H9 (cell line): Measurements from ENCODE around the gene CAMTA2. TPM values are rescaled to one million over a fixed set of nuclear protein-coding genes. Genes with fewer than 3 reads are reported as not detected.
A peak's percentile ranks its signal among the peaks of the same experiment; 100 is the strongest.

Experiments
- DNase-seq: peaks from one replicate; pipeline ENCODE4 v3.0.0-alpha.2; 2017
- H2AFZ ChIP-seq: one replicate; pipeline ENCODE4 v1.6.1; 2013; ENCODE audit warnings: mild to moderate bottlenecking, low read length, control low read depth, moderate library complexity
- H2AK5ac ChIP-seq: 2 replicates; pipeline ENCODE4 v1.6.1; 2013; ENCODE audit warnings: low read length, control low read depth, mixed read lengths; ENCODE audit not compliant: insufficient read length
- H2BK120ac ChIP-seq: one replicate; pipeline ENCODE4 v1.6.1; 2013; ENCODE audit warnings: low read depth, mild to moderate bottlenecking, low read length, control low read depth, inconsistent platforms; ENCODE audit not compliant: poor library complexity, severe bottlenecking
- H2BK12ac ChIP-seq: 2 replicates; pipeline ENCODE4 v1.6.1; 2013; ENCODE audit warnings: low read length, control low read depth, mixed read lengths, low read depth; ENCODE audit not compliant: insufficient read length
- H2BK15ac ChIP-seq: 2 replicates; pipeline ENCODE4 v1.6.1; 2013; ENCODE audit warnings: low read depth, low read length, control low read depth
- H2BK20ac ChIP-seq: one replicate; pipeline ENCODE4 v1.6.1; 2013; ENCODE audit warnings: low read depth, mild to moderate bottlenecking, low read length, control low read depth, inconsistent platforms; ENCODE audit not compliant: poor library complexity, severe bottlenecking
- H2BK5ac ChIP-seq: 2 replicates; pipeline ENCODE4 v1.6.1; 2013; ENCODE audit warnings: low read length, control low read depth, mixed read lengths; ENCODE audit not compliant: insufficient read length
- H3K14ac ChIP-seq: 2 replicates; pipeline ENCODE4 v1.6.1; 2013; ENCODE audit warnings: low read length, control low read depth; ENCODE audit not compliant: insufficient read depth
- H3K18ac ChIP-seq: 2 replicates; pipeline ENCODE4 v1.6.1; 2013; ENCODE audit warnings: low read depth, mild to moderate bottlenecking, mixed read lengths, low read length, control low read depth; ENCODE audit not compliant: insufficient read length
- H3K23ac ChIP-seq: 2 replicates; pipeline ENCODE4 v1.6.1; 2013; ENCODE audit warnings: low read length, control low read depth, mixed read lengths, low read depth; ENCODE audit not compliant: insufficient read length
- H3K23me2 ChIP-seq: 2 replicates; pipeline ENCODE4 v1.6.1; 2013; ENCODE audit warnings: low read depth, mild to moderate bottlenecking, mixed read lengths, low read length, control low read depth; ENCODE audit not compliant: insufficient read length, poor library complexity, severe bottlenecking
- H3K27ac ChIP-seq: 2 replicates; pipeline ENCODE4 v1.5.1; 2013; ENCODE audit warnings: low read length, control low read depth, mixed read lengths, low read depth; ENCODE audit not compliant: insufficient read length
- H3K27me3 ChIP-seq: 2 replicates; pipeline ENCODE4 v1.6.1; 2013; ENCODE audit warnings: low read length, control low read depth, inconsistent platforms; ENCODE audit not compliant: insufficient read depth
- H3K4ac ChIP-seq: 2 replicates; pipeline ENCODE4 v1.6.1; 2013; ENCODE audit warnings: low read depth, mild to moderate bottlenecking, control low read depth, inconsistent platforms, low read length, moderate library complexity
- H3K4me1 ChIP-seq: 2 replicates; pipeline ENCODE4 v1.6.1; 2013; ENCODE audit warnings: low read length, control low read depth, inconsistent platforms; ENCODE audit not compliant: insufficient read depth
- H3K4me2 ChIP-seq: 2 replicates; pipeline ENCODE4 v1.6.1; 2013; ENCODE audit warnings: low read length, control low read depth, mixed read lengths; ENCODE audit not compliant: insufficient read length, insufficient read depth
- H3K56ac ChIP-seq: 2 replicates; pipeline ENCODE4 v1.6.1; 2013; ENCODE audit warnings: low read depth, mild to moderate bottlenecking, mixed read lengths, low read length, control low read depth; ENCODE audit not compliant: insufficient read length
- H3K79me1 ChIP-seq: 2 replicates; pipeline ENCODE4 v1.6.1; 2013; ENCODE audit warnings: low read depth, mild to moderate bottlenecking, moderate library complexity, low read length, control low read depth, inconsistent platforms; ENCODE audit not compliant: insufficient read depth, poor library complexity, severe bottlenecking
- H3K79me2 ChIP-seq: 2 replicates; pipeline ENCODE4 v1.6.1; 2013; ENCODE audit warnings: low read length, control low read depth, inconsistent platforms; ENCODE audit not compliant: insufficient read depth
- H3K9ac ChIP-seq: 2 replicates; pipeline ENCODE4 v1.6.1; 2013; ENCODE audit warnings: low read length, control low read depth, mixed read lengths; ENCODE audit not compliant: insufficient read length; ENCODE audit errors: extremely low read depth
- H3K9me3 ChIP-seq: one replicate; pipeline ENCODE4 v1.6.1; 2013; ENCODE audit warnings: low read depth, low read length, inconsistent platforms; ENCODE audit not compliant: control insufficient read depth
- H3T11ph ChIP-seq: one replicate; pipeline ENCODE4 v1.6.1; 2013; ENCODE audit warnings: mild to moderate bottlenecking, low read length, control low read depth, inconsistent platforms
- H4K20me1 ChIP-seq: one replicate; pipeline ENCODE4 v1.6.1; 2013; ENCODE audit not compliant: control insufficient read depth, insufficient read length, insufficient read depth
- H4K5ac ChIP-seq: 2 replicates; pipeline ENCODE4 v1.6.1; 2013; ENCODE audit warnings: low read depth, mild to moderate bottlenecking, mixed read lengths, low read length, control low read depth; ENCODE audit not compliant: insufficient read length
- H4K8ac ChIP-seq: replicated peaks from 2 replicates; pipeline ENCODE4 v1.6.1; 2013; ENCODE audit warnings: low read length, control low read depth, mixed read lengths, low read depth; ENCODE audit not compliant: insufficient read length
- H4K91ac ChIP-seq: 2 replicates; pipeline ENCODE4 v1.6.1; 2013; ENCODE audit warnings: low read depth, mild to moderate bottlenecking, moderate library complexity, mixed read lengths, low read length, control low read depth; ENCODE audit not compliant: insufficient read length
- H3K27ac Mint-ChIP-seq, 3 experiments: 2 replicates in 2 of 3; 3 replicates in 1 of 3; pipeline ENCODE4 v1.8.0; 2020 to 2021; ENCODE audit warnings: mixed read lengths in 3 of 3, mild to moderate bottlenecking in 1 of 3, moderate library complexity in 1 of 3
- H3K27me3 Mint-ChIP-seq: 2 replicates; pipeline ENCODE4 v1.8.0; 2021; ENCODE audit warnings: low read depth, mild to moderate bottlenecking, moderate library complexity, mixed read lengths
- H3K36me3 Mint-ChIP-seq, 3 experiments: 2 replicates in 2 of 3; 3 replicates in 1 of 3; pipeline ENCODE4 v1.8.0; 2020 to 2021; ENCODE audit warnings: low read depth in 3 of 3, mixed read lengths in 3 of 3; ENCODE audit not compliant: insufficient read depth in 1 of 3
- H3K4me1 Mint-ChIP-seq, 2 experiments: 2 replicates each; pipeline ENCODE4 v1.8.0; 2020; ENCODE audit warnings: mixed read lengths in 2 of 2
- H3K4me3 Mint-ChIP-seq, 2 experiments: 2 replicates in 1 of 2; 3 replicates in 1 of 2; pipeline ENCODE4 v1.8.0; 2020 to 2021; ENCODE audit warnings: mild to moderate bottlenecking in 2 of 2, mixed read lengths in 2 of 2, moderate library complexity in 1 of 2
- H3K9me3 Mint-ChIP-seq, 2 experiments: 2 replicates in 1 of 2; 3 replicates in 1 of 2; pipeline ENCODE4 v1.8.0; 2020; ENCODE audit warnings: mild to moderate bottlenecking in 2 of 2, mixed read lengths in 2 of 2, moderate library complexity in 1 of 2
- CTCF ChIP-seq: fragments of 200-600 bp; sonication (generic); conservative IDR thresholded peaks from 3 replicates; pipeline ENCODE4 v1.8.0; 2021; ENCODE audit warnings: antibody characterized with exemption, mild to moderate bottlenecking
- WGBS: extraction: QIAGEN DNeasy Blood & Tissue Kit; methylation state at CpG from one replicate; pipeline ENCODE4 v1.1.7; 2013; ENCODE audit warnings: missing lambda C conversion rate, low lambda C conversion rate, mixed read lengths; ENCODE audit not compliant: insufficient read length; ENCODE audit errors: extremely low coverage; 5-methylcytosine and 5-hydroxymethylcytosine counted together
- total RNA-seq: library from RNA; stranded (reverse); gene quantifications from 2 replicates; pipeline ENCODE4 v1.2.1, GENCODE V29; 2021

Gene CAMTA2
- total RNA-seq, 1 experiment from 2014 or later, result 15.6 TPM

DNA sequence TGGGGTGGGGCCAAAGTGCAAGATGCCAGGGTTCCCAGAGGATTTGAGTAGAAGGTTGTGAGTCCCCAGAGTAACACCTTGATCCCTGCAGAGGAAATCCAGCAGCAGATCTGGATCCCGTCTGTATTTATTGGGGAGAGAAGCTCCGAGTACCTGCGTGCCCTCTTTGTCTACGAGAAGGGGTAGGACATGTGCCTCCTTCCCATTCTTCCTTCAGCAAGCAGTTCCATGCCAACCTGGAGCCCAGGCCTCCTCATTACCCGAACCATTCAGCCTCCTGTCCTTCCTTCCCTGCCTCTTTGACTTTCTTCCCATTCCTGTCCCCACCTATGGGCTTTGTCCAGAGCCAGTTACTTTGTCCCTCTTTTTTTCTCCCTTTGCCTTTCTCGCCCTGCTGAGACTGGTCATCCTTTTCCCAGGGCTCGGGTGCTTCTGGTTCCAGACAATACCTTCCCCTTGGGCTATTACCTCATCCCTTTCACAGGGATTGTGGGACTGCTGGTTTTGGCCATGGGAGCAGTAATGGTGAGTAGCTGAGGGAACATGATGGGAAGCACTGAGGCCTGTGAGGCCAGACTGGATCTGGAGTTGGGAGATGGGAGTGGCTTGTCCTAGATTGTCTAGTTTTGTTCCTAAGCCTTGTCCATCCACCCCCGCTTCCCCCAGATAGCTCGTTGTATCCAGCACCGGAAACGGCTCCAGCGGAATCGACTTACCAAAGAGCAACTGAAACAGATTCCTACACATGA lies 44.5 kb downstream of the CAMTA2 start:
- Histone ChIP-seq H3K56ac (no peak overlapping the region), H3K27ac (no peak overlapping the region), H2AFZ (no peak overlapping the region), H4K8ac (no peak overlapping the region), H3K79me2 (peaks cover 16% of the 10 kb centered on the region; the same call in 1 of the 2 replicates), H3K14ac (no peak overlapping the region), H4K20me1 (peaks cover 4% of the 10 kb centered on the region), H4K5ac (no peak overlapping the region), H3K9me3 (no peaks in the 10 kb centered on the region), H2AK5ac (no peak overlapping the region), H3K18ac (no peak overlapping the region), H3K4me1 (no peaks in the 10 kb centered on the region), H3K9ac (no peak overlapping the region), H2BK5ac (no peak overlapping the region), H3K23me2 (peaks cover 20% of the 10 kb centered on the region), H3K79me1 (peaks cover 8% of the 10 kb centered on the region), H3K4me2 (no peak overlapping the region), H4K91ac (no peak overlapping the region), H3K27me3 (no peaks in the 10 kb centered on the region), H2BK120ac (no peak overlapping the region), H2BK15ac (no peak overlapping the region), H3K23ac (no peak overlapping the region), H2BK12ac (no peak overlapping the region), H3T11ph (no peak overlapping the region), H2BK20ac (no peak overlapping the region), H3K4ac (no peak overlapping the region)
- Mint-ChIP-seq H3K36me3 (peaks cover 39 to 80% (median 62%) of the 10 kb centered on the region in 3 experiments), H3K4me3 (peak overlapping the region; percentile 95 to 98; a peak in 3 of 5 replicates), H3K27me3 (peaks cover 6% of the 10 kb centered on the region), H3K27ac (peak overlapping the region in 2 of 3 experiments; percentile 33 to 51; a peak in 3 of 7 replicates), H3K9me3 (no peaks in the 10 kb centered on the region; a peak in 2 of 5 replicates), H3K4me1 (peaks cover 37 to 46% of the 10 kb centered on the region in 2 experiments)
- no CpG with 5 or more reads among the region's 13 CpGs for WGBS
- no peak for TF ChIP-seq CTCF
- no peak for DNase-seq
